Ammon's horn (tissue), 1 donor: ENCODE measurements around the gene FBXO33.

Experiments used
- DNase-seq: peaks from one replicate; pipeline ENCODE4 v3.0.0-alpha.2; 2016; ENCODE audit warnings: low spot score

The FBXO33 gene

GRCh38 chr14:39432179-39432618 lies at the start of gene FBXO33:
FBXO33 (minus strand) TSS chr14:39432433; CDS start chr14:39432162, 271 bp downstream.
- DNase-seq, result peak; percentile 98

- no peak for DNase-seq
Observed at GRCh38 chr14:39474416-39474911, 42.2 kb upstream of the FBXO33 start.

- DNase-seq, result no peak
Observed at GRCh38 chr14:39472078-39472477, 39.8 kb upstream of the FBXO33 start.

GRCh38 chr14:39469094-39469710 lies 37.0 kb upstream of the FBXO33 start:
- DNase-seq, result peak; percentile 53

GRCh38 chr14:39467889-39468524 lies 35.8 kb upstream of the FBXO33 start:
- DNase-seq, result no peak

GRCh38 chr14:39459795-39460478 lies 27.7 kb upstream of the FBXO33 start:
- no peak for DNase-seq

GRCh38 chr14:39456702-39457250 lies 24.5 kb upstream of the FBXO33 start:
- DNase-seq, result no peak

GRCh38 chr14:39454906-39455539 lies 22.8 kb upstream of the FBXO33 start:
- no peak for DNase-seq

- peak; percentile 70 for DNase-seq
Observed at GRCh38 chr14:39452680-39453079, 20.4 kb upstream of the FBXO33 start.

GRCh38 chr14:39451811-39452210 lies 19.6 kb upstream of the FBXO33 start:
- no peak for DNase-seq

GRCh38 chr14:39447175-39447661 lies 15.0 kb upstream of the FBXO33 start:
- no peak for DNase-seq

- no peak for DNase-seq
Observed at GRCh38 chr14:39446131-39446744, 14.0 kb upstream of the FBXO33 start.

GRCh38 chr14:39442293-39442692 lies 10.1 kb upstream of the FBXO33 start:
- DNase-seq, result no peak

GRCh38 chr14:39441805-39442204 lies 9.6 kb upstream of the FBXO33 start:
- DNase-seq, result no peak

GRCh38 chr14:39440975-39441374 lies 8.7 kb upstream of the FBXO33 start:
- no peak for DNase-seq

GRCh38 chr14:39435241-39435640 lies 3.0 kb upstream of the FBXO33 start:
- DNase-seq, result no peak

GRCh38 chr14:39434401-39434800 lies 2.2 kb upstream of the FBXO33 start:
- peak; percentile 60 for DNase-seq

GRCh38 chr14:39433452-39433813 lies 1.2 kb upstream of the FBXO33 start:
- no peak for DNase-seq

GRCh38 chr14:39432619-39433451 lies 602 bp upstream of the FBXO33 start:
- peak; percentile 91 for DNase-seq

GRCh38 chr14:39431416-39432178 lies 636 bp downstream of the FBXO33 start:
- peak; percentile 46 for DNase-seq
